Ovary (tissue), 3 donors: ENCODE data around the gene AFAP1L2.

Experiments used
- EP300 ChIP-seq: sonication (generic); formaldehyde crosslinking; IDR thresholded peaks from one replicate; pipeline ENCODE4 v1.6.1; 2017; ENCODE audit warnings: antibody characterized with exemption
- TF ChIP-seq, protein P1 (sequence below), 3 donors: fragments of 450-650 bp in 2 of 3; fragments of 200-600 bp in 1 of 3; IDR thresholded peaks; one replicate each; pipeline versions ENCODE4 v1.5.1 to v1.8.0; 2016 to 2022; ENCODE audit warnings: antibody characterized with exemption in 3 of 3, mild to moderate bottlenecking in 1 of 3
- donor health status: DM: no; HTN: no; CAD: no.

DNA sequence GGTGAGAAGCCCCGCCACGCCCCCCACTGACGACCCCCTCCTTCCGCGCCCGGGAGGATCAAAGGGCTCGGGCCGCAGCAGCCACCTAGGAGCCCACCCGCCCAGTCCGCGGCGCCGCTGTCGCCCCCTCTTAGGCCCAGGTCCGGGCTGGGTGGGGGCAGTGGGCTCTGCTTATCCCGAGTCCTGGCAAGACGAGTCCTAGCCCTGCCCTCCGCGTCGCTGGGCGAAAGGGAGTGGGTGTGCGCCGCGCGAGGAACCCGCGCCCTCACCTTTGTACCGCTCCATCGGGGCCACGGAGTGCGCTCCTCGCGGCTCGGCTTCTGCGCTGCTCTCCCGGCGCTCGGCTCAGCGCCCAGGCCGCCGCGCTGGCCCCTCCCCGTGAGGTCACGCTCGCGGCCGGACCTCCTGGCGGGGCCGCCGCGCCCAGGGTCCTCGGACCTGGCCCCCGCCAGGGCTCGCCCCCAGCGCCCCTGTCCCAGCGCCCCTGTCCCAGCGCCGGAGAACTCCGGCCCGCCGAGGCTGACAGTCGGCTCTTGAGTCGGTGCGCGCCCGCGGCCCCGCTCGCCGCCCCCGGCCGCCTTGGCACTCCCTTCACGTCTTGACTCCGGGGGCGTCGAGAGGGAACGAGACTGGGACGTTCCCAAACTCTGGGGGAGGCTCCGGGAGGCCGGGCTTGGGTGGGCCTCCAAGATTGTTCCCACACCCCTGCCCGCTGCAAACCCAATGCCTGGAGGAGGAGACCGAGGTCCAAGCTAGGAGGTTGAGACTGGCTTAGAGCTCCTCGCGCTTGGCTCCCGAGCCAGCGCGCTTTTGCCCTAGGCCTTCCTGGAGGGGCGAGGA, at the start of gene AFAP1L2:
- TF ChIP-seq EP300: no peak
- TF ChIP-seq, protein P1, sequence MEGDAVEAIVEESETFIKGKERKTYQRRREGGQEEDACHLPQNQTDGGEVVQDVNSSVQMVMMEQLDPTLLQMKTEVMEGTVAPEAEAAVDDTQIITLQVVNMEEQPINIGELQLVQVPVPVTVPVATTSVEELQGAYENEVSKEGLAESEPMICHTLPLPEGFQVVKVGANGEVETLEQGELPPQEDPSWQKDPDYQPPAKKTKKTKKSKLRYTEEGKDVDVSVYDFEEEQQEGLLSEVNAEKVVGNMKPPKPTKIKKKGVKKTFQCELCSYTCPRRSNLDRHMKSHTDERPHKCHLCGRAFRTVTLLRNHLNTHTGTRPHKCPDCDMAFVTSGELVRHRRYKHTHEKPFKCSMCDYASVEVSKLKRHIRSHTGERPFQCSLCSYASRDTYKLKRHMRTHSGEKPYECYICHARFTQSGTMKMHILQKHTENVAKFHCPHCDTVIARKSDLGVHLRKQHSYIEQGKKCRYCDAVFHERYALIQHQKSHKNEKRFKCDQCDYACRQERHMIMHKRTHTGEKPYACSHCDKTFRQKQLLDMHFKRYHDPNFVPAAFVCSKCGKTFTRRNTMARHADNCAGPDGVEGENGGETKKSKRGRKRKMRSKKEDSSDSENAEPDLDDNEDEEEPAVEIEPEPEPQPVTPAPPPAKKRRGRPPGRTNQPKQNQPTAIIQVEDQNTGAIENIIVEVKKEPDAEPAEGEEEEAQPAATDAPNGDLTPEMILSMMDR (IDR thresholded peaks at IDR 0.05): no peak
